WTC11 (cell line): ENCODE results near the gene LARP4. TPM values are rescaled to one million over a fixed set of nuclear protein-coding genes. Genes with fewer than 3 reads are reported as not detected.

Experiments used
- ATAC-seq: fragments of 200-7000 bp; cut with Tn5 transposase; 2 replicates; pipeline ENCODE4 v1.10.0; 2021; ENCODE audit warnings: mild to moderate bottlenecking, moderate library complexity
- CTCF ChIA-PET: fragments of 300-600 bp; sonication (Branson Sonifier 250); formaldehyde crosslinking; loops from one replicate; lab custom pipeline; 2021; ENCODE audit warnings: antibody characterized with exemption; lab: Charles Lee
- POLR2A ChIA-PET: fragments of 350-600 bp; sonication (Branson Sonifier 250); formaldehyde crosslinking; loops from one replicate; lab custom pipeline; 2021; ENCODE audit warnings: antibody characterized with exemption; lab: Charles Lee
- DNase-seq: peaks from one replicate; pipeline ENCODE4 v3.0.0; 2021; ENCODE audit warnings: low spot score
- H3K27ac Mint-ChIP-seq: 2 replicates; pipeline ENCODE4 v1.8.0; 2021; ENCODE audit warnings: mixed read lengths
- H3K27me3 Mint-ChIP-seq: 2 replicates; pipeline ENCODE4 v1.8.0; 2021; ENCODE audit warnings: low read depth, mild to moderate bottlenecking, moderate library complexity, mixed read lengths
- H3K36me3 Mint-ChIP-seq: 2 replicates; pipeline ENCODE4 v1.8.0; 2021; ENCODE audit warnings: mixed read lengths
- H3K4me1 Mint-ChIP-seq: 2 replicates; pipeline ENCODE4 v1.8.0; 2022; ENCODE audit warnings: mixed read lengths
- H3K4me3 Mint-ChIP-seq: 2 replicates; pipeline ENCODE4 v1.8.0; 2021; ENCODE audit warnings: mild to moderate bottlenecking, moderate library complexity, mixed read lengths
- H3K9me3 Mint-ChIP-seq: 2 replicates; pipeline ENCODE4 v1.8.0; 2021; ENCODE audit warnings: mixed read lengths
- ATF1 ChIP-seq: sonication (generic); formaldehyde crosslinking; IDR thresholded peaks from 2 replicates; pipeline ENCODE4 v1.8.1; 2023; ENCODE audit warnings: mild to moderate bottlenecking, moderate library complexity, missing genetic modification reagents
- CBFB ChIP-seq: sonication (generic); formaldehyde crosslinking; IDR thresholded peaks from 2 replicates; pipeline ENCODE4 v1.8.1; 2022; ENCODE audit warnings: mild to moderate bottlenecking, low read depth, missing genetic modification reagents
- CREB1 ChIP-seq: sonication (generic); formaldehyde crosslinking; IDR thresholded peaks from 2 replicates; pipeline ENCODE4 v1.8.0; 2023; ENCODE audit warnings: mild to moderate bottlenecking, missing genetic modification reagents
- EMX1 ChIP-seq: fragments of 250-450 bp; sonication (Bioruptor Pico); IDR thresholded peaks from 2 replicates; pipeline ENCODE4 v1.8.0; 2021; ENCODE audit warnings: mild to moderate bottlenecking
- GRHL2 ChIP-seq: fragments of 250-450 bp; sonication (Bioruptor Pico); IDR thresholded peaks from 2 replicates; pipeline ENCODE4 v1.8.0; 2022; ENCODE audit warnings: mild to moderate bottlenecking, moderate library complexity; ENCODE audit not compliant: insufficient replicate concordance, severe bottlenecking
- GTF2I ChIP-seq: fragments of 250-450 bp; sonication (Bioruptor Pico); conservative IDR thresholded peaks from 2 replicates; pipeline ENCODE4 v1.4.0; 2021; ENCODE audit warnings: mild to moderate bottlenecking
- KAT7 ChIP-seq: sonication (generic); formaldehyde crosslinking; IDR thresholded peaks from 2 replicates; pipeline ENCODE4 v1.8.1; 2023; ENCODE audit warnings: missing genetic modification reagents, mild to moderate bottlenecking, borderline replicate concordance
- NR2C2 ChIP-seq: sonication (generic); formaldehyde crosslinking; IDR thresholded peaks from 2 replicates; pipeline ENCODE4 v1.8.0; 2022; ENCODE audit warnings: mild to moderate bottlenecking, missing genetic modification reagents
- SP1 ChIP-seq: sonication (generic); formaldehyde crosslinking; conservative IDR thresholded peaks from 2 replicates; pipeline ENCODE4 v1.8.1; 2022; ENCODE audit warnings: missing genetic modification reagents
- TCF7 ChIP-seq: sonication (generic); formaldehyde crosslinking; IDR thresholded peaks from 2 replicates; pipeline ENCODE4 v1.8.0; 2022; ENCODE audit warnings: mild to moderate bottlenecking, low read depth, missing genetic modification reagents, moderate library complexity
- TEAD4 ChIP-seq: sonication (generic); formaldehyde crosslinking; IDR thresholded peaks from 2 replicates; pipeline ENCODE4 v1.8.0; 2022; ENCODE audit warnings: mild to moderate bottlenecking, missing genetic modification reagents
- TP53 ChIP-seq: sonication (generic); formaldehyde crosslinking; IDR thresholded peaks from 2 replicates; pipeline ENCODE4 v1.8.1; 2023; ENCODE audit warnings: mild to moderate bottlenecking, missing genetic modification reagents
- ZNF263 ChIP-seq: sonication (generic); formaldehyde crosslinking; IDR thresholded peaks from 2 replicates; pipeline ENCODE4 v1.8.1; 2022; ENCODE audit warnings: low read depth, mild to moderate bottlenecking, moderate library complexity, missing genetic modification reagents
- ZNF396 ChIP-seq: fragments of 250-450 bp; sonication (Bioruptor Pico); IDR thresholded peaks from 2 replicates; pipeline ENCODE4 v1.8.0; 2021; ENCODE audit warnings: mild to moderate bottlenecking, moderate library complexity, borderline replicate concordance
- ZNF416 ChIP-seq: fragments of 250-450 bp; sonication (Bioruptor Pico); IDR thresholded peaks from 2 replicates; pipeline ENCODE4 v1.9.0; 2021; ENCODE audit warnings: mild to moderate bottlenecking, inconsistent platforms
- ZNF423 ChIP-seq: fragments of 250-450 bp; sonication (Bioruptor Pico); IDR thresholded peaks from 2 replicates; pipeline ENCODE4 v2.1.2; 2022; ENCODE audit warnings: mild to moderate bottlenecking, moderate library complexity
- total RNA-seq: library from RNA; stranded (reverse); gene quantifications from 3 replicates; pipeline ENCODE4 v1.2.3, GENCODE V29; 2021
- TF ChIP-seq, protein P1 (sequence below): sonication (generic); formaldehyde crosslinking; IDR thresholded peaks from 2 replicates; pipeline ENCODE4 v1.8.1; 2023; ENCODE audit warnings: mild to moderate bottlenecking, missing genetic modification reagents
- TF ChIP-seq, protein P2 (sequence below): sonication (generic); formaldehyde crosslinking; IDR thresholded peaks from 2 replicates; pipeline ENCODE4 v1.8.1; 2022; ENCODE audit warnings: low read depth, missing genetic modification reagents, borderline replicate concordance
- TF ChIP-seq, protein P3 (sequence below): fragments of 250-450 bp; sonication (Bioruptor Pico); IDR thresholded peaks from 2 replicates; pipeline ENCODE4 v1.9.0; 2021; ENCODE audit warnings: mild to moderate bottlenecking
- TF ChIP-seq, protein P4 (sequence below): fragments of 250-450 bp; sonication (Bioruptor Pico); IDR thresholded peaks from 2 replicates; pipeline ENCODE4 v1.9.0; 2021; ENCODE audit warnings: moderate library complexity, mild to moderate bottlenecking, inconsistent platforms, borderline replicate concordance
- TF ChIP-seq, protein P5 (sequence below): sonication (generic); formaldehyde crosslinking; IDR thresholded peaks from 2 replicates; pipeline ENCODE4 v1.8.1; 2022; ENCODE audit warnings: missing genetic modification reagents, borderline replicate concordance
- TF ChIP-seq, protein P6 (sequence below): fragments of 250-450 bp; sonication (Bioruptor Pico); IDR thresholded peaks from 2 replicates; pipeline ENCODE4 v1.9.0; 2021; ENCODE audit warnings: mild to moderate bottlenecking

LARP4 gene
- total RNA-seq, 1 experiment from 2014 or later: 73.9 TPM

DNA sequence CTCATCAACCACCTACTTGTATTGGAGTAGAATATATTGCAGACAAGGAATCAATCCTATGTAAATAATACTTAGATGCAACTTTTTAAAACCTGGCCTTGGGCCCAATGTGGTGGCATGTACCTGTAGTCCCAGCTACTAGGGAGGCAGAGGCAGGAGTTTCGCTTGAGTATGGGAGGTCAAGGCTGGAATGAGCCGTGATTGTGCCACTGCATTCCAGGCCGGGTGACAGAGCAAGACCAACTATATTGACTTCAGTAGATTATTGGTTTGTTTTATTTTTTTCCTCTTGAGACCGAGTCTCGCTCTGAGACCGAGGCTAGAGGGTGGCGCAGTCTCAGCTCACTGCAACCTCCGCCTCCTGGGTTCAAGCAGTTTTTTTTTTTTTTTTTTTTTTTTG lies 3.6 kb downstream of the LARP4 start:
- no peak for ATAC-seq
- Mint-ChIP-seq H3K4me3 (no peak overlapping the region), H3K9me3 (no peaks in the 10 kb centered on the region), H3K27me3 (no peaks in the 10 kb centered on the region), H3K36me3 (peaks cover 3% of the 10 kb centered on the region), H3K27ac (no peak overlapping the region), H3K4me1 (peaks cover 12% of the 10 kb centered on the region)
- no peak for TF ChIP-seq GRHL2 (CRISPR knock-in tag)
- TF ChIP-seq, protein P1, sequence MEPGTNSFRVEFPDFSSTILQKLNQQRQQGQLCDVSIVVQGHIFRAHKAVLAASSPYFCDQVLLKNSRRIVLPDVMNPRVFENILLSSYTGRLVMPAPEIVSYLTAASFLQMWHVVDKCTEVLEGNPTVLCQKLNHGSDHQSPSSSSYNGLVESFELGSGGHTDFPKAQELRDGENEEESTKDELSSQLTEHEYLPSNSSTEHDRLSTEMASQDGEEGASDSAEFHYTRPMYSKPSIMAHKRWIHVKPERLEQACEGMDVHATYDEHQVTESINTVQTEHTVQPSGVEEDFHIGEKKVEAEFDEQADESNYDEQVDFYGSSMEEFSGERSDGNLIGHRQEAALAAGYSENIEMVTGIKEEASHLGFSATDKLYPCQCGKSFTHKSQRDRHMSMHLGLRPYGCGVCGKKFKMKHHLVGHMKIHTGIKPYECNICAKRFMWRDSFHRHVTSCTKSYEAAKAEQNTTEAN (CRISPR knock-in tag): no peak
- no peak for TF ChIP-seq ZNF416
- TF ChIP-seq, protein P2, sequence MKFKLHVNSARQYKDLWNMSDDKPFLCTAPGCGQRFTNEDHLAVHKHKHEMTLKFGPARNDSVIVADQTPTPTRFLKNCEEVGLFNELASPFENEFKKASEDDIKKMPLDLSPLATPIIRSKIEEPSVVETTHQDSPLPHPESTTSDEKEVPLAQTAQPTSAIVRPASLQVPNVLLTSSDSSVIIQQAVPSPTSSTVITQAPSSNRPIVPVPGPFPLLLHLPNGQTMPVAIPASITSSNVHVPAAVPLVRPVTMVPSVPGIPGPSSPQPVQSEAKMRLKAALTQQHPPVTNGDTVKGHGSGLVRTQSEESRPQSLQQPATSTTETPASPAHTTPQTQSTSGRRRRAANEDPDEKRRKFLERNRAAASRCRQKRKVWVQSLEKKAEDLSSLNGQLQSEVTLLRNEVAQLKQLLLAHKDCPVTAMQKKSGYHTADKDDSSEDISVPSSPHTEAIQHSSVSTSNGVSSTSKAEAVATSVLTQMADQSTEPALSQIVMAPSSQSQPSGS (CRISPR knock-in tag): no peak
- no peak for TF ChIP-seq ZNF396 (CRISPR knock-in tag)
- no peak for TF ChIP-seq CREB1 (CRISPR knock-in tag)
- CTCF ChIA-PET: interaction anchor here (0.9 kb wide), 1 partner anchor 360 kb away, joined by 3 read pairs; no protein-coding TSS in a partner anchor
- POLR2A ChIA-PET: interaction anchor here (0.7 kb wide), 1 partner anchor 319 kb away, joined by 3 read pairs; the partner anchor contains the start of gene SMARCD1
- no peak for DNase-seq

DNA sequence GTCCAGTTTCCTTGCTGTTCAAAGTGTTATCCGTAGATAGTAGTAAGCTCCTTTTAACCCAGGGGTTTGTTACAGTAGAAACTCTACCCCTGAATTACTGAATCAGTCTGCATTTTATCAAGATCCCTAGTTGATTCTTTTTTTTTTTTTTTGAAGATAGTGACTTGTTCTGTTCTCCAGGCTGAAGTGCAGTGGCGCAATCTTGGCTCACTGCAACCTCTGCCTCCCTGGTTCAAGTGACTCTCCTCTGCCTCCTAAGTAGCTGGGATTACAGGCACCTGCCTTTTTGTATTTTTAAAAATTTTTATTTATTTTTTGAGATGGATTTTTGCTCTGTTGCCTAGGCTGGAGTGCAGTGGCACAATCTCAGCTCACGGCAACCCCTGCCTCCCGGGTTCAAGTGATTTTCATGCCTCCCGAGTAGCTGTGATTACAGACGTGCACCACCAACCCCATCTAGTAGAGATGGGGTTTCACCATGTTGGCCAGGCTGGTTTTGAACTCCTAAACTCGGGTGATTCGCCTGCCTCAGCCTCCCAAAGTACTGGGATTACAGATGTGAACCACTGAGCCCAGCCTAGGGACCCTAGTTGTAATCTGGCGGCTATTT lies 10.5 kb downstream of the LARP4 start:
- TF ChIP-seq, protein P3, sequence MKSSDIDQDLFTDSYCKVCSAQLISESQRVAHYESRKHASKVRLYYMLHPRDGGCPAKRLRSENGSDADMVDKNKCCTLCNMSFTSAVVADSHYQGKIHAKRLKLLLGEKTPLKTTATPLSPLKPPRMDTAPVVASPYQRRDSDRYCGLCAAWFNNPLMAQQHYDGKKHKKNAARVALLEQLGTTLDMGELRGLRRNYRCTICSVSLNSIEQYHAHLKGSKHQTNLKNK (CRISPR knock-in tag): no peak
- TF ChIP-seq TP53 (CRISPR knock-in tag): no peak
- TF ChIP-seq, protein P4, sequence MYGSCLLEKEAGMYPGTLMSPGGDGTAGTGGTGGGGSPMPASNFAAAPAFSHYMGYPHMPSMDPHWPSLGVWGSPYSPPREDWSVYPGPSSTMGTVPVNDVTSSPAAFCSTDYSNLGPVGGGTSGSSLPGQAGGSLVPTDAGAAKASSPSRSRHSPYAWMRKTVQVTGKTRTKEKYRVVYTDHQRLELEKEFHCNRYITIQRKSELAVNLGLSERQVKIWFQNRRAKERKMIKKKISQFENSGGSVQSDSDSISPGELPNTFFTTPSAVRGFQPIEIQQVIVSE (CRISPR knock-in tag): no peak
- no peak for TF ChIP-seq NR2C2 (CRISPR knock-in tag)
- TF ChIP-seq, protein P5, sequence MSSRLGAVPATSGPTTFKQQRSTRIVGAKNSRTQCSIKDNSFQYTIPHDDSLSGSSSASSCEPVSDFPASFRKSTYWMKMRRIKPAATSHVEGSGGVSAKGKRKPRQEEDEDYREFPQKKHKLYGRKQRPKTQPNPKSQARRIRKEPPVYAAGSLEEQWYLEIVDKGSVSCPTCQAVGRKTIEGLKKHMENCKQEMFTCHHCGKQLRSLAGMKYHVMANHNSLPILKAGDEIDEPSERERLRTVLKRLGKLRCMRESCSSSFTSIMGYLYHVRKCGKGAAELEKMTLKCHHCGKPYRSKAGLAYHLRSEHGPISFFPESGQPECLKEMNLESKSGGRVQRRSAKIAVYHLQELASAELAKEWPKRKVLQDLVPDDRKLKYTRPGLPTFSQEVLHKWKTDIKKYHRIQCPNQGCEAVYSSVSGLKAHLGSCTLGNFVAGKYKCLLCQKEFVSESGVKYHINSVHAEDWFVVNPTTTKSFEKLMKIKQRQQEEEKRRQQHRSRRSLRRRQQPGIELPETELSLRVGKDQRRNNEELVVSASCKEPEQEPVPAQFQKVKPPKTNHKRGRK: no peak
- no peak for TF ChIP-seq ZNF423 (CRISPR knock-in tag)
- H3K9me3 Mint-ChIP-seq: no peaks in the 10 kb centered on the region
- H3K27ac Mint-ChIP-seq: no peak overlapping the region
- ChIA-PET CTCF (no interaction called here), POLR2A (no interaction called here)
- ATAC-seq (no peak), DNase-seq (no peak)
- H3K36me3 Mint-ChIP-seq: peaks cover 9% of the 10 kb centered on the region
- H3K27me3 Mint-ChIP-seq: no peaks in the 10 kb centered on the region
- H3K4me3 Mint-ChIP-seq: no peak overlapping the region
- peaks cover 11% of the 10 kb centered on the region; the same call in 1 of the 2 replicates for H3K4me1 Mint-ChIP-seq

DNA sequence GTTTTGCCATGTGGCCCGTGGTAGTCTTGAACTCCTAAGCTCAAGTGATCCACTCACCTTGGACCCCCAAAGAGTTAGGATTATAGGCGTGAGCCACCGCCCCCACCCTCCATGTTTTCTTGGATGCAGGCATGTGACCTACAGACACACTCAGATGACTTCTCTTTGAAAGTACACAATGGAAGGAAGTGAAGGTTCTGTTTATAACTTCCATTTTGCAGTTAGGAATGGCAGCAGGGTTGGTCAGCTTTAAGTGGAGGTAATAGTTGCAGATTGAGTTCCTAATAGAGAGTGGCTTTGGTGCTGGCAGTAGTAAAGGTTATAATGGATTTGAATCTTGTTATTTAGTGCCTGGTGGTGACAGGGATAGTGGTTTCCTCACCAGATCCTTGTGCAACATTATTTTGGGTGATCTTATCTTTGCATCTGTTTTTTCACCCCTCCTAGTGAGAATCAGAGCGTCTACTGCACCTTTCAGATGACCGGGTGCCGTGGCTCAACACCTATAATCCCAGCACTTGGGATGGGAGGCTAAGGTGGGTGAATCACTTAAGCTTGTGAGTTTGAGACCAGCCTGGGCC lies 15.3 kb downstream of the LARP4 start:
- DNase-seq: no peak
- H3K27me3 Mint-ChIP-seq: no peaks in the 10 kb centered on the region
- CTCF ChIA-PET: no interaction called here
- H3K27ac Mint-ChIP-seq: peak overlapping the region; percentile 58
- POLR2A ChIA-PET: interaction anchor here (0.6 to 0.7 kb wide), 2 partner anchors 29 to 92 kb away, joined by 3 read pairs; no protein-coding TSS in a partner anchor
- peaks cover 25% of the 10 kb centered on the region for H3K4me1 Mint-ChIP-seq
- peaks cover 12% of the 10 kb centered on the region; the same call in 1 of the 2 replicates for H3K36me3 Mint-ChIP-seq
- H3K4me3 Mint-ChIP-seq: no peak overlapping the region
- H3K9me3 Mint-ChIP-seq: no peaks in the 10 kb centered on the region
- no peak for ATAC-seq
- no peak for TF ChIP-seq TCF7 (CRISPR knock-in tag)
- no peak for TF ChIP-seq ZNF263
- TF ChIP-seq ZNF396 (CRISPR knock-in tag): no peak
- no peak for TF ChIP-seq GTF2I (CRISPR knock-in tag)
- TF ChIP-seq CREB1 (CRISPR knock-in tag): no peak
- no peak for TF ChIP-seq TEAD4 (CRISPR knock-in tag)
- no peak for TF ChIP-seq EMX1 (CRISPR knock-in tag)
- TF ChIP-seq SP1: no peak
- TF ChIP-seq ATF1: no peak
- no peak for TF ChIP-seq CBFB
- TF ChIP-seq, protein P6, sequence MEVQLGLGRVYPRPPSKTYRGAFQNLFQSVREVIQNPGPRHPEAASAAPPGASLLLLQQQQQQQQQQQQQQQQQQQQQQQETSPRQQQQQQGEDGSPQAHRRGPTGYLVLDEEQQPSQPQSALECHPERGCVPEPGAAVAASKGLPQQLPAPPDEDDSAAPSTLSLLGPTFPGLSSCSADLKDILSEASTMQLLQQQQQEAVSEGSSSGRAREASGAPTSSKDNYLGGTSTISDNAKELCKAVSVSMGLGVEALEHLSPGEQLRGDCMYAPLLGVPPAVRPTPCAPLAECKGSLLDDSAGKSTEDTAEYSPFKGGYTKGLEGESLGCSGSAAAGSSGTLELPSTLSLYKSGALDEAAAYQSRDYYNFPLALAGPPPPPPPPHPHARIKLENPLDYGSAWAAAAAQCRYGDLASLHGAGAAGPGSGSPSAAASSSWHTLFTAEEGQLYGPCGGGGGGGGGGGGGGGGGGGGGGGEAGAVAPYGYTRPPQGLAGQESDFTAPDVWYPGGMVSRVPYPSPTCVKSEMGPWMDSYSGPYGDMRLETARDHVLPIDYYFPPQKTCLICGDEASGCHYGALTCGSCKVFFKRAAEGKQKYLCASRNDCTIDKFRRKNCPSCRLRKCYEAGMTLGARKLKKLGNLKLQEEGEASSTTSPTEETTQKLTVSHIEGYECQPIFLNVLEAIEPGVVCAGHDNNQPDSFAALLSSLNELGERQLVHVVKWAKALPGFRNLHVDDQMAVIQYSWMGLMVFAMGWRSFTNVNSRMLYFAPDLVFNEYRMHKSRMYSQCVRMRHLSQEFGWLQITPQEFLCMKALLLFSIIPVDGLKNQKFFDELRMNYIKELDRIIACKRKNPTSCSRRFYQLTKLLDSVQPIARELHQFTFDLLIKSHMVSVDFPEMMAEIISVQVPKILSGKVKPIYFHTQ (CRISPR knock-in tag): no peak
- TF ChIP-seq KAT7 (CRISPR knock-in tag): no peak
